Measurements from ENCODE around the gene MTREX. TPM values are rescaled to one million over a fixed set of nuclear protein-coding genes. Genes with fewer than 3 reads are reported as not detected.

MTREX gene
- total RNA-seq, 4 donors from 2014 or later = 50.7 to 68.3 (median 64.1) TPM

DNA sequence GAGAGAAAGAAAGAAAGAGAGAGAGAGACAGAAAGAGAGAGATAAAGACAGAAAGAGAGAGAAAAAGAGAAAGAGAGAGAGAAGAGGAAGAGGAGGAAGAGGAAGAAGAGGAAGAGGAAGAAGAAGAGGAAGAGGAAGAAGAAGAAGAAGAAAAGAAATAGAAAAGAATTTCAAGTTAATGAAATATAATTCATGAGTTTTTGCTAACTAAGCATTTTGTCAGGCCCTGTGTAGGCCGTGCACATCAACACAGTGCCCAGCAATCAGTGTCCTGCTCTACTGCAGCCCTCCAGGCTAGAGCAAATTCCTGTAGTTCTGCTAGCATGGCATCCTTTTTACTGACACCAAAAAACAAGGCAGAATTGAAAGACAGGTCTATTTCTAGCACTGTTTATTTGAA lies 164.9 kb downstream of the MTREX start:
- WGBS, 2 donors = 92 to 100% methylated on average over 1 of the region's 1 CpG
- no peak for DNase-seq (ENCODE audit: low spot score in 2 of 2)
- intact Hi-C loops (cut with DNase I; ENCODE audit: low total_unique reads) = no loop called here
- TF ChIP-seq CTCF (IDR thresholded peaks at IDR 0.05) = no peak
- no peak for TF ChIP-seq POLR2A (IDR thresholded peaks at IDR 0.05)
- H3K4me3 ChIP-seq (ENCODE audit: low read depth, poor library complexity, severe bottlenecking) = no peak overlapping the region

Other genes starting within 250 kb of the MTREX start
- 1 to 10 TPM in 1 of 4 donors, not detected in 3; 1.7 TPM for gene GZMA, start 205.3 kb upstream of the MTREX start, total RNA-seq
- 1 to 10 TPM; 1.6 to 8.1 (median 4.6) TPM for gene GPX8, start 147.8 kb upstream of the MTREX start, total RNA-seq
- gene CDC20B, start 134.8 kb upstream of the MTREX start, total RNA-seq = not detected
- not detected for gene MCIDAS, start 80.7 kb upstream of the MTREX start, total RNA-seq
- 1 to 10 TPM; 1.3 to 6.2 (median 3.9) TPM for gene CCNO, start 74.4 kb upstream of the MTREX start, total RNA-seq
- 10 to 100 TPM; 24.2 to 27.9 (median 25.4) TPM for gene DHX29, start 295 bp upstream of the MTREX start, total RNA-seq
- 100 to 1,000 TPM in 1 of 4 donors, 10 to 100 TPM in 3; 73.1 to 116 (median 89.6) TPM for gene PLPP1, start 227.0 kb downstream of the MTREX start, total RNA-seq